ENCODE results near the gene LRP6.

The LRP6 gene

GRCh38 chr12:12210983-12211382, 55.9 kb downstream of the LRP6 start:
- no peak for DNase-seq

GRCh38 chr12:12210416-12210815, 56.4 kb downstream of the LRP6 start:
- DNase-seq: no peak

GRCh38 chr12:12209675-12210074, 57.2 kb downstream of the LRP6 start:
- DNase-seq: no peak

GRCh38 chr12:12209043-12209442, 57.8 kb downstream of the LRP6 start:
- DNase-seq: no peak

GRCh38 chr12:12207746-12208145, 59.1 kb downstream of the LRP6 start:
- DNase-seq: no peak

GRCh38 chr12:12206776-12207388, 60.0 kb downstream of the LRP6 start:
- no peak for DNase-seq

GRCh38 chr12:12202747-12203146, 64.1 kb downstream of the LRP6 start:
- DNase-seq: no peak

- DNase-seq: no peak
Measured at GRCh38 chr12:12202105-12202504, 64.7 kb downstream of the LRP6 start.

- DNase-seq: no peak
Measured at GRCh38 chr12:12201274-12201758, 65.5 kb downstream of the LRP6 start.

- no peak for DNase-seq
Measured at GRCh38 chr12:12200363-12200762, 66.5 kb downstream of the LRP6 start.

GRCh38 chr12:12198124-12198523, 68.7 kb downstream of the LRP6 start:
- no peak for DNase-seq

GRCh38 chr12:12197128-12197527, 69.7 kb downstream of the LRP6 start:
- no peak for DNase-seq

GRCh38 chr12:12195516-12195915, 71.3 kb downstream of the LRP6 start:
- no peak for DNase-seq

GRCh38 chr12:12195081-12195480, 71.8 kb downstream of the LRP6 start:
- no peak for DNase-seq

- no peak for DNase-seq
Measured at GRCh38 chr12:12194206-12194605, 72.6 kb downstream of the LRP6 start.

- DNase-seq: no peak
Measured at GRCh38 chr12:12191008-12191407, 75.8 kb downstream of the LRP6 start.

- no peak for DNase-seq
Measured at GRCh38 chr12:12190087-12190809, 76.6 kb downstream of the LRP6 start.

GRCh38 chr12:12185414-12185813, 81.4 kb downstream of the LRP6 start:
- no peak for DNase-seq

- DNase-seq: no peak
Measured at GRCh38 chr12:12182703-12183365, 84.0 kb downstream of the LRP6 start.

- DNase-seq: no peak
Measured at GRCh38 chr12:12181511-12181910, 85.3 kb downstream of the LRP6 start.

- DNase-seq: no peak
Measured at GRCh38 chr12:12180575-12180974, 86.3 kb downstream of the LRP6 start.

GRCh38 chr12:12180136-12180535, 86.7 kb downstream of the LRP6 start:
- no peak for DNase-seq

GRCh38 chr12:12178559-12178958, 88.3 kb downstream of the LRP6 start:
- no peak for DNase-seq

- DNase-seq: no peak
Measured at GRCh38 chr12:12176402-12176801, 90.4 kb downstream of the LRP6 start.

All from NCI-H2107 (cell line).